Measurements from ENCODE around the gene TRIM37.

DNA sequence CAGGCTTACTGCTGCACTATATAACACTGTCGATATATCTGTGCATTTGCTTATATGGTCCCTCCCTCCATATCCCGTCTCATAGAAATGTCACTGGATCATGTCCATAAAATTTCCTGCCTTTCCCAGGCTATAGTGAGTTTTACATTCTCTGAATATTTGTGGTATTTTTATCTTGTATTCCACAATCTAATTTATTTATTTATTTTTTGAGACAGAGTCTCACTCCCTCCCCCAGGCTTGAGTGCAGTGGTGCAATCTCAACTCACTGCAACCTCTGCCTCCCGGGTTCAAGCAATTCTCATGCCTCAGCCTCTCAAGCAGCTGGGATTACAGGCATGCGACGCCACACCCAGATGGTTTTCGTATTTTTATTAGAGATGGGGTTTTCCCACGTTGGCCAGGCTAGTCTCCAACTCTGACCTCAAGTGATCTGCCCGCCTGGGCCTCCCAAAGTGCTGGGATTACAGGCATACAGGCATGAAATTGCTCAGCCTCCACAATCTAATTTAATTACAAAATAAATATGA, 12.9 kb downstream of the TRIM37 start:
- TF ChIP-seq, protein P1, sequence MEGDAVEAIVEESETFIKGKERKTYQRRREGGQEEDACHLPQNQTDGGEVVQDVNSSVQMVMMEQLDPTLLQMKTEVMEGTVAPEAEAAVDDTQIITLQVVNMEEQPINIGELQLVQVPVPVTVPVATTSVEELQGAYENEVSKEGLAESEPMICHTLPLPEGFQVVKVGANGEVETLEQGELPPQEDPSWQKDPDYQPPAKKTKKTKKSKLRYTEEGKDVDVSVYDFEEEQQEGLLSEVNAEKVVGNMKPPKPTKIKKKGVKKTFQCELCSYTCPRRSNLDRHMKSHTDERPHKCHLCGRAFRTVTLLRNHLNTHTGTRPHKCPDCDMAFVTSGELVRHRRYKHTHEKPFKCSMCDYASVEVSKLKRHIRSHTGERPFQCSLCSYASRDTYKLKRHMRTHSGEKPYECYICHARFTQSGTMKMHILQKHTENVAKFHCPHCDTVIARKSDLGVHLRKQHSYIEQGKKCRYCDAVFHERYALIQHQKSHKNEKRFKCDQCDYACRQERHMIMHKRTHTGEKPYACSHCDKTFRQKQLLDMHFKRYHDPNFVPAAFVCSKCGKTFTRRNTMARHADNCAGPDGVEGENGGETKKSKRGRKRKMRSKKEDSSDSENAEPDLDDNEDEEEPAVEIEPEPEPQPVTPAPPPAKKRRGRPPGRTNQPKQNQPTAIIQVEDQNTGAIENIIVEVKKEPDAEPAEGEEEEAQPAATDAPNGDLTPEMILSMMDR (IDR thresholded peaks at IDR 0.05 in 8 of 11, conservative IDR thresholded peaks at IDR 0.05 in 3 of 11), result no peak
- no peak for TF ChIP-seq POLR2A (IDR thresholded peaks at IDR 0.05)

Measured in spleen (tissue), 7 donors.